Heart right ventricle (tissue), 16 donors: ENCODE results near the gene AURKB. TPM values are rescaled to one million over a fixed set of nuclear protein-coding genes. Genes with fewer than 3 reads are reported as not detected.
"Not testable (repeated sequence)": the region's sequence is repeated elsewhere in the genome, so short reads cannot be mapped to it uniquely, and the experiment has no call there.

Source experiments
- ATAC-seq, 8 donors: fragments of 200-7000 bp; cut with Tn5 transposase; one replicate each; pipeline ENCODE4 v1.9.1; 2020; ENCODE audit warnings: mild to moderate bottlenecking in 8 of 8, moderate library complexity in 8 of 8, moderate number of reproducible peaks in 1 of 8
- DNase-seq, 2 donors: peaks; one replicate each; pipeline ENCODE4 v3.0.0-alpha.2; 2020
- H3K27ac ChIP-seq, 10 donors: fragments of 200-600 bp; sonication (generic) in 2 of 10; one replicate each; pipeline versions ENCODE4 v1.5.0 to v1.8.0; 2020 to 2022; ENCODE audit warnings: mild to moderate bottlenecking in 3 of 10
- H3K27me3 ChIP-seq, 7 donors: fragments of 200-600 bp; one replicate each; pipeline ENCODE4 v1.8.0; 2021 to 2022; ENCODE audit warnings: mild to moderate bottlenecking in 2 of 7
- H3K36me3 ChIP-seq, 9 donors: fragments of 200-600 bp; sonication (generic) in 1 of 9; one replicate each; pipeline versions ENCODE4 v1.5.0 to v1.8.0; 2020 to 2022; ENCODE audit warnings: mild to moderate bottlenecking in 2 of 9
- H3K4me1 ChIP-seq, 9 donors: fragments of 200-600 bp; sonication (generic) in 1 of 9; one replicate each; pipeline versions ENCODE4 v1.5.0 to v1.8.0; 2020 to 2022; ENCODE audit warnings: mild to moderate bottlenecking in 4 of 9
- H3K4me3 ChIP-seq, 10 donors: fragments of 200-600 bp; sonication (generic) in 2 of 10; one replicate each; pipeline versions ENCODE4 v1.5.0 to v1.8.0; 2020 to 2022; ENCODE audit warnings: mild to moderate bottlenecking in 7 of 10, moderate library complexity in 2 of 10
- H3K9me3 ChIP-seq, 11 donors: fragments of 200-600 bp in 10 of 11; sonication (generic) in 2 of 11; one replicate each; pipeline versions ENCODE4 v1.5.0 to v1.8.0; 2013 to 2022; ENCODE audit warnings: mild to moderate bottlenecking in 2 of 11, control low read depth in 1 of 11, moderate library complexity in 1 of 11
- WGBS, 2 donors: extraction: QIAGEN DNeasy Blood & Tissue Kit; methylation state at CpG; one replicate each; pipeline ENCODE4 v1.1.7; 2013; ENCODE audit warnings: inconsistent platforms in 1 of 2; 5-methylcytosine and 5-hydroxymethylcytosine counted together
- intact Hi-C, 10 donors: fragments of 100-400 bp; cut with DNase I; formaldehyde crosslinking; loops; one replicate each; pipeline versions ENCODE4 v1.11.1 to v1.14.2; 2022
- polyA plus RNA-seq, 2 donors: library from polyadenylated mRNA; stranded (reverse); fragments of 200-250 nt; gene quantifications; one replicate each; pipeline ENCODE4 v1.2.3, GENCODE V29; 2013
- total RNA-seq, 10 donors: library from RNA; stranded (reverse); fragmentation: NEBNext Ultra II Directional in 3 of 10; extraction: Animal tissue kit (Norgen Biotek cat#: 25700) in 3 of 10; gene quantifications; one replicate each; pipeline versions ENCODE4 v1.2.1 to v1.2.4, GENCODE V29; 2021 to 2023
- TF ChIP-seq, protein P1 (sequence below), 9 donors: fragments of 200-600 bp; sonication (generic) in 2 of 9; IDR thresholded peaks; one replicate each; pipeline versions ENCODE4 v1.5.0 to v1.8.0; 2021 to 2022; ENCODE audit warnings: antibody characterized with exemption in 9 of 9, mild to moderate bottlenecking in 5 of 9, moderate library complexity in 1 of 9
- donor health status: Arrhythmogenic right ventricular cardiomyopathy.
- donor health status: ischemic (EF 13 %, LVEDD 7.1; RV severe dilation, severe dysfunction).
- donor health status: healthy with polysubstance abuse.
- donor health status: DM: no; HTN: yes; CAD: no.
- donor health status: DM: no; HTN: no; CAD: no.
- donor health status: ischemic (EF 25% LVEDD 6.9; RV normal size, moderate dysfunction).
- donor health status: ischemic (EF 25% LVEDD 5.7; RV mildly dilated, moderate dysfunction).
- donor health status: healthy.
- donor health status: DM: yes; HTN: yes; CAD: no.
- donor health status: Ischemic cardiomyopathy.
- donor health status: ischemic (EF 35%, LVEDD 5.7; RV mildly dilated, moderate dysfunction).
- donor health status: nonischemic (EF 11% LVEDD 7.7; RV severe dilation, severe dysfunction).
- donor health status: DM: yes; HTN: yes; CAD: no.
- donor health status: PGD.
- donor health status: ischemic (EF 29% LVEDD 5.4; RV normal size, mild dysfunction).
- donor health status: nonischemic (EF 23%, LVEDD 6.1; RV moderate dilation, normal function).

AURKB gene
- total and polyA plus RNA-seq, 12 donors, result 0.38 to 6.4 (median 1.0) TPM; not detected in 5

DNA sequence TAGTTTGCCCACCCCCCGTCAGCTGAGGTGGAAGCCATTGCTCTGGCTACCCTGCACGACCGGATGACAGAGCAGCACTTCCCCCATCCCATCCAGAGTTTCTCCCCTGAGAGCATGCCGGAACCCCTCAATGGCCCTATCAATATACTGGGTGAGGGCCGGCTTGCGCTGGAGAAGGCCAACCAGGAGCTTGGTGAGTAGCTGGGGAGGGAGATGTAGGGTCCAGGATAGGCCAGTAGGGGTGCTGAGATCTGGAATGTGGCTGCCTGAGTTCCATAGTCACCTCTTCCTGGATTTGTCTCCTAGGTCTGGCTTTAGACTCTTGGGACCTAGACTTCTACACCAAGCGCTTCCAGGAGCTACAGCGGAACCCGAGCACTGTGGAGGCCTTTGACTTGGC lies 45.1 kb upstream of the AURKB start:
- Histone ChIP-seq H3K4me3 (no peak overlapping the region), H3K27me3 (no peaks in the 10 kb centered on the region), H3K27ac (no peak overlapping the region), H3K4me1 (peaks cover 0 to 4% (median 0%) of the 10 kb centered on the region in 9 donors), H3K9me3 (no peaks in the 10 kb centered on the region), H3K36me3 (peaks cover 0 to 66% (median 9%) of the 10 kb centered on the region in 9 donors)
- DNase-seq, result no peak
- TF ChIP-seq, protein P1, sequence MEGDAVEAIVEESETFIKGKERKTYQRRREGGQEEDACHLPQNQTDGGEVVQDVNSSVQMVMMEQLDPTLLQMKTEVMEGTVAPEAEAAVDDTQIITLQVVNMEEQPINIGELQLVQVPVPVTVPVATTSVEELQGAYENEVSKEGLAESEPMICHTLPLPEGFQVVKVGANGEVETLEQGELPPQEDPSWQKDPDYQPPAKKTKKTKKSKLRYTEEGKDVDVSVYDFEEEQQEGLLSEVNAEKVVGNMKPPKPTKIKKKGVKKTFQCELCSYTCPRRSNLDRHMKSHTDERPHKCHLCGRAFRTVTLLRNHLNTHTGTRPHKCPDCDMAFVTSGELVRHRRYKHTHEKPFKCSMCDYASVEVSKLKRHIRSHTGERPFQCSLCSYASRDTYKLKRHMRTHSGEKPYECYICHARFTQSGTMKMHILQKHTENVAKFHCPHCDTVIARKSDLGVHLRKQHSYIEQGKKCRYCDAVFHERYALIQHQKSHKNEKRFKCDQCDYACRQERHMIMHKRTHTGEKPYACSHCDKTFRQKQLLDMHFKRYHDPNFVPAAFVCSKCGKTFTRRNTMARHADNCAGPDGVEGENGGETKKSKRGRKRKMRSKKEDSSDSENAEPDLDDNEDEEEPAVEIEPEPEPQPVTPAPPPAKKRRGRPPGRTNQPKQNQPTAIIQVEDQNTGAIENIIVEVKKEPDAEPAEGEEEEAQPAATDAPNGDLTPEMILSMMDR (IDR thresholded peaks at IDR 0.05), result no peak
- intact Hi-C loops, result loop anchor here in 1 of 10 donors (10.0 kb wide), 1 partner anchor 489 kb away; the partner anchor contains the start of gene CCDC42
- peak in 2 of 8 donors; percentile 55 to 56 for ATAC-seq
- 94 to 97% methylated on average over 9 of the region's 9 CpGs for WGBS, 2 donors

DNA sequence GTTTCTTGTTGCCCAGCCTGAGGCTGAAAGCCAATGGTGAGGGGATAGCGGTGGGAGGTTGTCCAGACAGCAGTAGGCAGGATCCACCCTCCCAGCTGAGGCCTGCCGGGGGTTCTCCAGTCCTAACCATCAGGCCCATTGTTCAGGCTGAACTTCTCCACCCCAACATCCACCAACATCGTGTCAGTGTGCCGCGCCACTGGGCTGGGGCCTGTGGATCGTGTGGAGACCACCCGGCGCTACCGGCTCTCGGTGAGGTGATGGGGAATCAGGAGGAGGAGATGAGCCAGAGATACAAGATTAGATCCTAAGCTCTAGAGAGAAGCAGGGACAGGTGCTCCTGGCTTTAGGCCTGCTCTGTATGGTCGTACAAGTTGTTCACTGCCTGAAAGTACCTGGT lies 44.5 kb upstream of the AURKB start:
- DNase-seq, result no peak
- H3K9me3 ChIP-seq, result no peaks in the 10 kb centered on the region
- H3K4me3 ChIP-seq, result no peak overlapping the region
- intact Hi-C loops, result loop anchor here in 7 of 10 donors (5.0 to 10.0 kb wide), 3 partner anchors 32 to 490 kb away; partner anchors contain the start of genes RANGRF (in 5 of the 7) and CCDC42 (in 1 of the 7)
- ATAC-seq, result no peak
- H3K4me1 ChIP-seq, result peaks cover 0 to 6% (median 3%) of the 10 kb centered on the region in 9 donors
- TF ChIP-seq, protein P1 (IDR thresholded peaks at IDR 0.05), result no peak
- H3K27ac ChIP-seq, result no peak overlapping the region
- H3K36me3 ChIP-seq, result peaks cover 0 to 60% (median 9%) of the 10 kb centered on the region in 9 donors
- H3K27me3 ChIP-seq, result no peaks in the 10 kb centered on the region
- WGBS, 2 donors, result 97% methylated on average over 11 of the region's 11 CpGs

DNA sequence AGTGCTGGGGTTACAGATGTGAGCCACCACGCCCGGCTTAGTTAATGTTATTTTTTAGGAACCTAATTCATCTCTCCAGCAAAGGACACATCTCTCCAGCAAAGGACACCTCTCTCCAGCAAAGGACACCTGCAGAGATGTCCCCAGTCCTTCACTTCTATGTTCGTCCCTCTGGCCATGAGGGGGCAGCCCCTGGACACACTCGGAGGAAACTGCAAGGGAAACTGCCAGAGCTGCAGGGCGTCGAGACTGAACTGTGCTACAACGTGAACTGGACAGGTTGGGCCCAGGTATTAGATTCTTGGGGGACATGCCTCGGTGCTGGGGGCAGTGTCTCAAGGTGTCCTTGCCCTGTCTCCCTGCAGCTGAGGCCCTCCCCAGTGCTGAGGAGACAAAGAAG lies 43.4 kb upstream of the AURKB start:
- Histone ChIP-seq H3K4me3 (no peak overlapping the region), H3K9me3 (no peaks in the 10 kb centered on the region), H3K27ac (no peak overlapping the region), H3K4me1 (peaks cover 0 to 12% (median 9%) of the 10 kb centered on the region in 9 donors), H3K27me3 (no peaks in the 10 kb centered on the region), H3K36me3 (peaks cover 0 to 50% (median 9%) of the 10 kb centered on the region in 9 donors)
- ATAC-seq, result peak in 1 of 8 donors; percentile 35
- DNase-seq, result peak in 1 of 2 donors; percentile 29
- intact Hi-C loops, result loop anchor here in 7 of 10 donors (5.0 to 10.0 kb wide), 3 partner anchors 34 to 491 kb away; partner anchors contain the start of genes RANGRF (in 5 of the 7) and CCDC42 (in 1 of the 7)
- 49 to 77% methylated on average over 8 of the region's 8 CpGs for WGBS, 2 donors
- TF ChIP-seq, protein P1 (IDR thresholded peaks at IDR 0.05), result peak in 6 of 9 donors; percentile 11 to 59 (median 44)

DNA sequence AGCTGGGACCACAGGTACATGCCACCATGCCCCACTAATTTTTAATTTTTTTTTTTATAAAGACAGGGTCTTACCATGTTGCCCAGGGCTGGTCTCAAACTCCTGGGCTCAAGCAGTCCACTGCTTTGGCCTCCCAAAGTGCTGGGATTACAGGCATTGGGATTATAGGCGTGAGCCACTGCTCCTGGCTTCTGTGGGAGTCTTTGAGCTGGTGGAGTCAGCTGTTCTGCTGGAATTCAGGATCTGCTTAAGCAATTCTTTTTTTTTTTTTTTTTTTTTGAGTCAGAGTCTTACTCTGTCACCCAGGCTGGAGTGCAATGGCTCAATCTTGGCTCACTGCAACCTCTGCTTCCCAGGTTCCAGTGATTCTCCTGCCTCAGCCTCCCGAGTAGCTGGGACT lies 41.0 kb upstream of the AURKB start:
- H3K4me3 ChIP-seq, ATAC-seq, H3K9me3 ChIP-seq, DNase-seq, H3K27ac ChIP-seq, H3K27me3 ChIP-seq: not testable (repeated sequence)
- Histone ChIP-seq H3K4me1 (peaks cover 0 to 29% (median 12%) of the 10 kb centered on the region in 9 donors), H3K36me3 (peaks cover 0 to 28% (median 7%) of the 10 kb centered on the region in 9 donors)
- intact Hi-C loops, result loop anchor here in 7 of 10 donors (5.0 to 10.0 kb wide), 3 partner anchors 36 to 493 kb away; partner anchors contain the start of genes RANGRF (in 5 of the 7) and CCDC42 (in 1 of the 7)
- 92 to 95% methylated on average over 2 of the region's 2 CpGs for WGBS, 2 donors
